ENCODE data around the gene LMX1A.

LMX1A gene

DNA sequence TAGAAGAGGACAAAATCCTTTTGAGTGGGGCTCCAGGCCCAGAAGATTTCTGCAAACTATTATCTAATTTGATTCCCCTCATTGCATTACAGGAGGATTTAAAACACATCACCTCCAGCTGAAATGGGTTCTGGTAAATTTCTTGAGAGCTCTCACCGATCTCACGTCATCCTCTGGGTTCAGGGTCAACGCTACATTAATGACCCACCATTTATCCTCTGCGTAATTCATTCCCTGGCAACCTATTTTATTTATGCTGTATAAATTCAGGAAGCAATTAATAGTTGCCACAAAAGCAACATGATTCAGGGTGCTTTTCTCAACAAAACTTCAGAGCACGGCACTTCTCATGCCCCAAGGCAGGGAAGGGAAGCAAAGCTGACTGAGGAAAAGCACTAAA, 38.9 kb downstream of the LMX1A start:
- ATAC-seq, result no peak
- TF ChIP-seq ZFP30 (CRISPR knock-in tag; IDR thresholded peaks at IDR 0.05), result no peak
- TF ChIP-seq CSRNP3 (CRISPR knock-in tag; IDR thresholded peaks at IDR 0.05), result no peak
- no peak for TF ChIP-seq SNAI2 (CRISPR knock-in tag; IDR thresholded peaks at IDR 0.05)
- TF ChIP-seq, protein P1, sequence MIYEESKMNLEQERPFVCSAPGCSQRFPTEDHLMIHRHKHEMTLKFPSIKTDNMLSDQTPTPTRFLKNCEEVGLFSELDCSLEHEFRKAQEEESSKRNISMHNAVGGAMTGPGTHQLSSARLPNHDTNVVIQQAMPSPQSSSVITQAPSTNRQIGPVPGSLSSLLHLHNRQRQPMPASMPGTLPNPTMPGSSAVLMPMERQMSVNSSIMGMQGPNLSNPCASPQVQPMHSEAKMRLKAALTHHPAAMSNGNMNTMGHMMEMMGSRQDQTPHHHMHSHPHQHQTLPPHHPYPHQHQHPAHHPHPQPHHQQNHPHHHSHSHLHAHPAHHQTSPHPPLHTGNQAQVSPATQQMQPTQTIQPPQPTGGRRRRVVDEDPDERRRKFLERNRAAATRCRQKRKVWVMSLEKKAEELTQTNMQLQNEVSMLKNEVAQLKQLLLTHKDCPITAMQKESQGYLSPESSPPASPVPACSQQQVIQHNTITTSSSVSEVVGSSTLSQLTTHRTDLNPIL (CRISPR knock-in tag; IDR thresholded peaks at IDR 0.05; ENCODE audit: low read depth), result no peak
- no peak for TF ChIP-seq OSR1 (CRISPR knock-in tag; IDR thresholded peaks at IDR 0.05)
- no peak for TF ChIP-seq ESRRG (CRISPR knock-in tag; IDR thresholded peaks at IDR 0.05)
- TF ChIP-seq PPARA (CRISPR knock-in tag; IDR thresholded peaks at IDR 0.05; ENCODE audit: borderline replicate concordance), result no peak
- no peak for TF ChIP-seq ZC3H10 (CRISPR knock-in tag; IDR thresholded peaks at IDR 0.05)
- no peak for TF ChIP-seq ISL1 (CRISPR knock-in tag; IDR thresholded peaks at IDR 0.05)
- no peak for TF ChIP-seq ARNTL (CRISPR knock-in tag; IDR thresholded peaks at IDR 0.05; ENCODE audit: borderline replicate concordance, low read depth)
- TF ChIP-seq POU6F1 (CRISPR knock-in tag; IDR thresholded peaks at IDR 0.05; ENCODE audit: borderline replicate concordance, low read depth), result no peak

DNA sequence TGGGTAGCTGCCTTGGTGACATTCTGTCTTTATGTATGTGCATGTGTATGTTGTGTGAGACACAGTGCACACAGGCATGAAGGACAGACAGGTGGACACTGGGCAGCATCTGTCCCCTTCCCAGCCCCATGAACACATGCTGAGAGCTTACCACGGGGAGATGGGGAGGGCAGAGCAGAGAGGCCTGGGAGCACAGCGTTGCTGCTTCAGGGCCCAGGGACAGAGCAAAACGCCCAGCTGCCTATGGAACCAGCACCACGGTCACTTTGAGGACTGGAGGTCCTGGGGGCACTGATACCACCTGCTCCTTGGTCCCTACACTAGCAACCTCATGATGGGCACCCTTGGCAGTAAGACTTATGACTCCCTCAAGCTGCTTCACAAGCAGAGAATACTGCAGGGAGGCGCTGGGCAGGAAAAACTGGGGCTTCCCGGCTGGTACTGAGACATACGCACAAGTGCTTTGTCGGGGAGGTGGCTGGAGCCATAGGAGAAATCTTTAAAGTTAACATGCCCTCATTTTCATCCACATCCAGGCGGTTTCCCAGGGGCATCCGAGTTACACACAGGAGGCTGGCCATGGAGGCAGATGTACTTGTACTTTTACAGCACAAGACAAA, 40.3 kb downstream of the LMX1A start:
- no peak for TF ChIP-seq BACH2 (CRISPR knock-in tag; IDR thresholded peaks at IDR 0.05; ENCODE audit: borderline replicate concordance)
- TF ChIP-seq RARB (CRISPR knock-in tag; IDR thresholded peaks at IDR 0.05), result no peak
- no peak for TF ChIP-seq CSRNP3 (CRISPR knock-in tag; IDR thresholded peaks at IDR 0.05)
- no peak for TF ChIP-seq ZC3H10 (CRISPR knock-in tag; IDR thresholded peaks at IDR 0.05)
- TF ChIP-seq ISL1 (CRISPR knock-in tag; IDR thresholded peaks at IDR 0.05), result no peak
- TF ChIP-seq TOX (CRISPR knock-in tag; IDR thresholded peaks at IDR 0.05; ENCODE audit: borderline replicate concordance), result no peak
- no peak for TF ChIP-seq ZNF8 (CRISPR knock-in tag; IDR thresholded peaks at IDR 0.05)
- TF ChIP-seq ARNTL (CRISPR knock-in tag; IDR thresholded peaks at IDR 0.05; ENCODE audit: borderline replicate concordance, low read depth), result no peak
- TF ChIP-seq SNAI2 (CRISPR knock-in tag; IDR thresholded peaks at IDR 0.05), result no peak
- TF ChIP-seq TCF4 (CRISPR knock-in tag; IDR thresholded peaks at IDR 0.05; ENCODE audit: borderline replicate concordance), result no peak
- no peak for TF ChIP-seq CSDC2 (CRISPR knock-in tag; IDR thresholded peaks at IDR 0.05)
- TF ChIP-seq POU6F1 (CRISPR knock-in tag; IDR thresholded peaks at IDR 0.05; ENCODE audit: borderline replicate concordance, low read depth), result no peak
- TF ChIP-seq PATZ1 (CRISPR knock-in tag; IDR thresholded peaks at IDR 0.05; ENCODE audit: borderline replicate concordance), result no peak
- no peak for TF ChIP-seq PPARA (CRISPR knock-in tag; IDR thresholded peaks at IDR 0.05; ENCODE audit: borderline replicate concordance)
- TF ChIP-seq ZNF565 (CRISPR knock-in tag; conservative IDR thresholded peaks at IDR 0.05; ENCODE audit: low read depth), result no peak
- TF ChIP-seq OSR1 (CRISPR knock-in tag; IDR thresholded peaks at IDR 0.05), result no peak
- ATAC-seq, result no peak; the same call in 2 of the 3 replicates

GRCh38 chr1:165315481-165315880, 41.0 kb downstream of the LMX1A start:
- TF ChIP-seq TCF4 (CRISPR knock-in tag; IDR thresholded peaks at IDR 0.05; ENCODE audit: borderline replicate concordance) (no peak), TOX (CRISPR knock-in tag; IDR thresholded peaks at IDR 0.05; ENCODE audit: borderline replicate concordance) (no peak), ARNTL (CRISPR knock-in tag; IDR thresholded peaks at IDR 0.05; ENCODE audit: borderline replicate concordance, low read depth) (no peak), GLIS3 (CRISPR knock-in tag; IDR thresholded peaks at IDR 0.05) (no peak), PATZ1 (CRISPR knock-in tag; IDR thresholded peaks at IDR 0.05; ENCODE audit: borderline replicate concordance) (no peak), CSDC2 (CRISPR knock-in tag; IDR thresholded peaks at IDR 0.05) (no peak), ESRRG (CRISPR knock-in tag; IDR thresholded peaks at IDR 0.05) (no peak), BACH2 (CRISPR knock-in tag; IDR thresholded peaks at IDR 0.05; ENCODE audit: borderline replicate concordance) (no peak), ZNF8 (CRISPR knock-in tag; IDR thresholded peaks at IDR 0.05) (no peak), RARB (CRISPR knock-in tag; IDR thresholded peaks at IDR 0.05) (no peak), ZFP30 (CRISPR knock-in tag; IDR thresholded peaks at IDR 0.05) (no peak), POU6F1 (CRISPR knock-in tag; IDR thresholded peaks at IDR 0.05; ENCODE audit: borderline replicate concordance, low read depth) (no peak)
- no peak for ATAC-seq
